Fibroblast of villous mesenchyme (primary cell): ENCODE data around the gene ABCA10. TPM values are rescaled to one million over a fixed set of nuclear protein-coding genes. Genes with fewer than 3 reads are reported as not detected.
"Not testable (repeated sequence)": the region's sequence is repeated elsewhere in the genome, so short reads cannot be mapped to it uniquely, and the experiment has no call there.

Experiments used
- DNase-seq: peaks from one replicate; pipeline ENCODE4 v3.0.0-alpha.2; 2010; ENCODE audit warnings: low read depth
- H3K4me3 ChIP-seq: 2 replicates; pipeline ENCODE4 v1.5.1; 2011; ENCODE audit warnings: low read depth, mild to moderate bottlenecking, low read length
- total RNA-seq: library from RNA; depleted of rRNA; stranded (reverse); fragments of >200 nt; gene quantifications from 2 replicates; pipeline ENCODE4 v1.2.3, GENCODE V29; 2012
- TF ChIP-seq, protein P1 (sequence below): IDR thresholded peaks from 2 replicates; pipeline ENCODE4 v1.5.1; 2012; ENCODE audit warnings: low read depth, mild to moderate bottlenecking, low read length; ENCODE audit not compliant: insufficient read depth

Gene ABCA10
- total RNA-seq = 0.43 and 0.64 TPM in 2 replicates

DNA sequence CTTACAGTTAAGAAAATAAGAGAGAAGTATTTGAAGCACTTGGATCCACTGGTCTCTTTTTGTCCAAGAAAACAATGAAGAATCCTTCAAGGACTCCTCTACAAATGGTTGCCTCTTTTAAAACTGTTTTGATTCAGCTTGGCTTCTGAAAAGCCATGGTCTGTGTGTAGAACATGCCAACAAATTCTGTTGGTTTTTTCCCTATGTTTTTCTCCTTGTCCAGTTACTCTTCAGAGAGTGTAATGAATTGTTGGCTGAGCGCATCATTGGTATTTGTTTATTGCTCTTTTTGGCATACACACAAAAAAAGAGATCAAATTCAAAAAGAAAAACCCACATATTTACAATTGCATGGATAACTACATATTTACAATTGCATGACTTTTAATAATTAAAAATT is at the start of gene ABCA10:
TSS of gene ABCA10 (minus strand) at position 249 of the 400 bp plus-strand sequence. CDS start 3,466 bp downstream, outside the sequence.
- TF ChIP-seq, protein P1, sequence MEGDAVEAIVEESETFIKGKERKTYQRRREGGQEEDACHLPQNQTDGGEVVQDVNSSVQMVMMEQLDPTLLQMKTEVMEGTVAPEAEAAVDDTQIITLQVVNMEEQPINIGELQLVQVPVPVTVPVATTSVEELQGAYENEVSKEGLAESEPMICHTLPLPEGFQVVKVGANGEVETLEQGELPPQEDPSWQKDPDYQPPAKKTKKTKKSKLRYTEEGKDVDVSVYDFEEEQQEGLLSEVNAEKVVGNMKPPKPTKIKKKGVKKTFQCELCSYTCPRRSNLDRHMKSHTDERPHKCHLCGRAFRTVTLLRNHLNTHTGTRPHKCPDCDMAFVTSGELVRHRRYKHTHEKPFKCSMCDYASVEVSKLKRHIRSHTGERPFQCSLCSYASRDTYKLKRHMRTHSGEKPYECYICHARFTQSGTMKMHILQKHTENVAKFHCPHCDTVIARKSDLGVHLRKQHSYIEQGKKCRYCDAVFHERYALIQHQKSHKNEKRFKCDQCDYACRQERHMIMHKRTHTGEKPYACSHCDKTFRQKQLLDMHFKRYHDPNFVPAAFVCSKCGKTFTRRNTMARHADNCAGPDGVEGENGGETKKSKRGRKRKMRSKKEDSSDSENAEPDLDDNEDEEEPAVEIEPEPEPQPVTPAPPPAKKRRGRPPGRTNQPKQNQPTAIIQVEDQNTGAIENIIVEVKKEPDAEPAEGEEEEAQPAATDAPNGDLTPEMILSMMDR = no peak
- H3K4me3 ChIP-seq = peak within 1 kb of the TSS; percentile 3
- peak; percentile 23 for DNase-seq

- DNase-seq = not testable (repeated sequence)
Measured at GRCh38 chr17:69276279-69276678, 47.7 kb upstream of the ABCA10 start.

DNA sequence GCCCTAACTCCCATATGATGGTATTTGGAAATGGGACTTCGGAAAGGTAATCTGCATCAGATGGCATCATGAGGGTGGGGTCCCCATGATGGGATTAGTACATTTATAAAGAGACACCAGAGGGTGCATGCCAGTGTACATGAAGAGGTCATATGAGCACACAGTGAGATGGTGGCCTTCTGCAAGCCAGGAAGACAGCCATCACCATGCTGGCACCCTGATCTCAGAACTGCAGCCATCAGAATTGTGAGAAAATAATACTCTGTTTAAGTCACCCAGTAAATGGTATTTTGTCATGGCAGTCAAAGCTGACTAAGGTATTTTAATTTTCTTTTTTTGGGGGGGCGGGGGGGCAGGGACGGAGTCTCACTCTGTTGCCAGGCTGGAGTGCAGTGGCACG is 47.1 kb upstream of the ABCA10 start:
- no peak overlapping the region for H3K4me3 ChIP-seq
- DNase-seq = no peak
- TF ChIP-seq, protein P1 = no peak

More at GRCh38 chr17:69276279-69276678, 47.7 kb upstream of the ABCA10 start:
- H3K4me3 ChIP-seq = not testable (repeated sequence)

DNA sequence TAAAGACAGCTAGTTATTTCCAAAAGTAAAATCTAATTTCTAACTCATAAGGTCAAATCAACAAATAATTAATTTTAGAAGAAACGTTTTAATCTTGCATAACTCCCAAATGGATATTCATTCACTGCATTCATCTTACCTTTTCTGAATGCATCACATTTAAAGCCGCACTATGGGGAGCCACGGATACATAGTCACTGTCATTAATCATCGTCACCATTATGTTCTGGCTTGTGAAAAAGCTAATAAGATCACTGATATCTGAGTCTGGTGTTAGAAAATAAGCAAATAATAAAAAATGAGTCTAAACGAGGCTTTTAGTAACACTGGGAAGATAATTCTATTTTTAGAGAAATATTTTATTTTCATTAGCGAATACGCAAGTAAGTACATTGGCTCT is 42.4 kb upstream of the ABCA10 start:
- TF ChIP-seq, protein P1 = no peak
- H3K4me3 ChIP-seq = no peak overlapping the region
- DNase-seq = no peak

DNA sequence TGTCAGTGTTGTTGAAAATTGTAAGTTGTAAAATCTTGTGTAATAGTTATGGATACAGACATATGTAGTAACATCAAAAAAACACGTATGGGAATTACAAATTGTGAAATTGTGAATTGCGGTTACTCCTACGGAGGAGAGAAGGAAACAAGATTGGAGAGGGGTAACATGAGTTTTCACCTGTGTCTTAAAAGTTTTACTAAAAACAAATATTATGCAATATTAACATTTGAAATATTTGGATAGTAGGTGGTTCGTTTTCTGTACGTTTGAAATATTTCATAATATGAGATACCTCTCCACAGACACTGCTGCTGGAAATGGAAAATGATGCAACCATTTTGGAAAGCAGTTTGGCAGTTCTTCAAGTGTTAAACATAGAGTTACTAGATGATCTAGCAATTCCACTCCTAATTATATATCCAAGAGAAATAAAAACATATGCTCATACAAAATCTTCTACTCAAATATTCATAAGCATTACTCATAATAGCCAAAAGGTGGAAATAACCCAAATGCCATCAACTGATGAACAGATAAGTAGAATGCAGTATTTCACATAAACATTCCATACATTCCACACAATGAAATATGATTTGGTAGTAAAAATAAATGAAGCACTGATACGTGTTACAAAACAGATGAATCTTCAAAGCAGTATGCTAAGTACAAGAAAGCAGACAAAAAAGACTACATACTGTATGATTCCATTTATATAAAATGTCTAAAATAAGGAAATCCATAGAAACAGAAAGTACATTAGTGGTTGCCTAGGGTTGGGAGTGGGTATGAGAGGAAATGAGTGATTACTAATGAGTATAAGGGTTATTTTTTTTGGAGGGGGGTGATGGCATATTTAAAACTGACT is 40.7 kb upstream of the ABCA10 start:
- TF ChIP-seq, protein P1 = no peak
- DNase-seq = peak; percentile 77
- no peak overlapping the region for H3K4me3 ChIP-seq

- TF ChIP-seq, protein P1 = no peak
- no peak overlapping the region for H3K4me3 ChIP-seq
- no peak for DNase-seq
Measured at GRCh38 chr17:69268543-69269014, 40.0 kb upstream of the ABCA10 start.

DNA sequence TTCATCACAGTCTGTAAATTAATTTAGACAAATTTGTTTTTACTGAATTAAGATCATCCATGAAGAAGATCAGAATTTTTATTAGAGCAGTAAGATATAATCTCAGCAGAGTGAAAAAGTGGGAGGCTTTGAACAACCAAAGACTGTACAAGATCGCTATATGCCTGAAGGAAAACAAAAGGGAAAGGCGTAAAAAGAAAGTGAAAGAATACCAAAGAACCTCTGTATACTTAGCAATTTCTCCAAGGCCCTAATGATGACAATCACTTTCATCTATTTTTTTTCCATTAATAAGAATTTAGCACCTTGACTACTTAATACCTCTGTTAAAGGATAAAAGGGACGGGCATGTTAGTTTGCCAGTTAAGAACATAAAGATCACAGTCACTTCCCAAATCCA is 38.6 kb upstream of the ABCA10 start:
- TF ChIP-seq, protein P1 = no peak
- no peak overlapping the region for H3K4me3 ChIP-seq
- DNase-seq = no peak
